Transverse colon (tissue), 4 donors: ENCODE measurements around the gene MXRA5.
"Not testable (repeated sequence)": the region's sequence is repeated elsewhere in the genome, so short reads cannot be mapped to it uniquely, and the experiment has no call there.

Experiments
- POLR2A ChIP-seq: fragments of 450-650 bp; IDR thresholded peaks from one replicate; pipeline ENCODE4 v1.6.1; 2016; ENCODE audit warnings: antibody characterized with exemption, mild to moderate bottlenecking, moderate library complexity
- POLR2AphosphoS5 ChIP-seq, 3 donors: sonication (generic); formaldehyde crosslinking; IDR thresholded peaks; one replicate each; pipeline ENCODE4 v1.6.1; 2016; ENCODE audit warnings: antibody characterized with exemption in 3 of 3
- TF ChIP-seq, protein P1 (sequence below), 5 experiments: fragments of 200-600 bp in 3 of 5; fragments of 450-650 bp in 2 of 5; sonication (generic) in 3 of 5; IDR thresholded peaks; 1 replicate in 2 of 5; 2 replicates in 3 of 5; pipeline ENCODE4 v1.5.1; 2016 to 2017; ENCODE audit warnings: antibody characterized with exemption in 5 of 5, inconsistent platforms in 3 of 5, mild to moderate bottlenecking in 2 of 5, moderate library complexity in 1 of 5

DNA sequence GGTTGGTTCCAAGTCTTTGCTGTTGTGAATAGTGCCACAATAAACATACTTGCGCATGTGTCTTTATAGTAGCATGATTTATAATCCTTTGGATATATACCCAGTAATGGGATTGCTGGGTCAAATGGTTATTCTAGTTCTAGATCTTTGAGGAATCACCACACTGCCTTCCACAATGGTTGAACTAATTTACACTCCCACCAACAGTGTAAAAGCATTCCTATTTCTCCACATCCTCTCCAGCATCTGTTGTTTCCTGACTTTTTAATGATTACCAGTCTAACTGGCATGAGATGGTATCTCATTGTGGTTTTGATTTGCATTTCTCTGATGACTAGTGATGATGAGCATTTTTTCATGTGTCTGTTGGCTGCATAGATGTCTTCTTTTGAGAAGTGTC is 72.8 kb downstream of the MXRA5 start:
- TF ChIP-seq, protein P1, sequence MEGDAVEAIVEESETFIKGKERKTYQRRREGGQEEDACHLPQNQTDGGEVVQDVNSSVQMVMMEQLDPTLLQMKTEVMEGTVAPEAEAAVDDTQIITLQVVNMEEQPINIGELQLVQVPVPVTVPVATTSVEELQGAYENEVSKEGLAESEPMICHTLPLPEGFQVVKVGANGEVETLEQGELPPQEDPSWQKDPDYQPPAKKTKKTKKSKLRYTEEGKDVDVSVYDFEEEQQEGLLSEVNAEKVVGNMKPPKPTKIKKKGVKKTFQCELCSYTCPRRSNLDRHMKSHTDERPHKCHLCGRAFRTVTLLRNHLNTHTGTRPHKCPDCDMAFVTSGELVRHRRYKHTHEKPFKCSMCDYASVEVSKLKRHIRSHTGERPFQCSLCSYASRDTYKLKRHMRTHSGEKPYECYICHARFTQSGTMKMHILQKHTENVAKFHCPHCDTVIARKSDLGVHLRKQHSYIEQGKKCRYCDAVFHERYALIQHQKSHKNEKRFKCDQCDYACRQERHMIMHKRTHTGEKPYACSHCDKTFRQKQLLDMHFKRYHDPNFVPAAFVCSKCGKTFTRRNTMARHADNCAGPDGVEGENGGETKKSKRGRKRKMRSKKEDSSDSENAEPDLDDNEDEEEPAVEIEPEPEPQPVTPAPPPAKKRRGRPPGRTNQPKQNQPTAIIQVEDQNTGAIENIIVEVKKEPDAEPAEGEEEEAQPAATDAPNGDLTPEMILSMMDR (IDR thresholded peaks at IDR 0.05), result not testable (repeated sequence)
- not testable (repeated sequence) for TF ChIP-seq POLR2A; POLR2AphosphoS5 (IDR thresholded peaks at IDR 0.05)
